WTC11 (cell line): ENCODE data around the gene BMPR1B. TPM values are rescaled to one million over a fixed set of nuclear protein-coding genes. Genes with fewer than 3 reads are reported as not detected.

ENCODE experiments used
- ATAC-seq: fragments of 200-7000 bp; cut with Tn5 transposase; 2 replicates; pipeline ENCODE4 v1.10.0; 2021; ENCODE audit warnings: mild to moderate bottlenecking, moderate library complexity
- CTCF ChIA-PET: fragments of 300-600 bp; sonication (Branson Sonifier 250); formaldehyde crosslinking; loops from one replicate; lab custom pipeline; 2021; ENCODE audit warnings: antibody characterized with exemption; lab: Charles Lee
- POLR2A ChIA-PET: fragments of 350-600 bp; sonication (Branson Sonifier 250); formaldehyde crosslinking; loops from one replicate; lab custom pipeline; 2021; ENCODE audit warnings: antibody characterized with exemption; lab: Charles Lee
- DNase-seq: peaks from one replicate; pipeline ENCODE4 v3.0.0; 2021; ENCODE audit warnings: low spot score
- H3K27ac Mint-ChIP-seq: 2 replicates; pipeline ENCODE4 v1.8.0; 2021; ENCODE audit warnings: mixed read lengths
- H3K27me3 Mint-ChIP-seq: 2 replicates; pipeline ENCODE4 v1.8.0; 2021; ENCODE audit warnings: low read depth, mild to moderate bottlenecking, moderate library complexity, mixed read lengths
- H3K36me3 Mint-ChIP-seq: 2 replicates; pipeline ENCODE4 v1.8.0; 2021; ENCODE audit warnings: mixed read lengths
- H3K4me1 Mint-ChIP-seq: 2 replicates; pipeline ENCODE4 v1.8.0; 2022; ENCODE audit warnings: mixed read lengths
- H3K4me3 Mint-ChIP-seq: 2 replicates; pipeline ENCODE4 v1.8.0; 2021; ENCODE audit warnings: mild to moderate bottlenecking, moderate library complexity, mixed read lengths
- H3K9me3 Mint-ChIP-seq: 2 replicates; pipeline ENCODE4 v1.8.0; 2021; ENCODE audit warnings: mixed read lengths
- ATF2 ChIP-seq: sonication (generic); formaldehyde crosslinking; IDR thresholded peaks from 2 replicates; pipeline ENCODE4 v1.8.1; 2022; ENCODE audit warnings: low read depth, missing genetic modification reagents, borderline replicate concordance
- CDX4 ChIP-seq: fragments of 250-450 bp; sonication (Bioruptor Pico); IDR thresholded peaks from 2 replicates; pipeline ENCODE4 v1.9.0; 2021; ENCODE audit warnings: moderate library complexity, mild to moderate bottlenecking, inconsistent platforms, borderline replicate concordance
- ESRRA ChIP-seq: sonication (generic); formaldehyde crosslinking; IDR thresholded peaks from 2 replicates; pipeline ENCODE4 v1.8.1; 2022; ENCODE audit warnings: mild to moderate bottlenecking, missing genetic modification reagents, borderline replicate concordance
- ETV6 ChIP-seq: sonication (generic); formaldehyde crosslinking; IDR thresholded peaks from 2 replicates; pipeline ENCODE4 v1.8.1; 2022; ENCODE audit warnings: mild to moderate bottlenecking, missing genetic modification reagents
- HMGA2 ChIP-seq: fragments of 250-450 bp; sonication (Bioruptor Pico); IDR thresholded peaks from 2 replicates; pipeline ENCODE4 v1.4.0; 2021; ENCODE audit warnings: mild to moderate bottlenecking, moderate library complexity
- JAZF1 ChIP-seq: fragments of 250-450 bp; sonication (Bioruptor Pico); IDR thresholded peaks from 2 replicates; pipeline ENCODE4 v1.9.0; 2021; ENCODE audit warnings: moderate library complexity, mild to moderate bottlenecking, inconsistent platforms
- NR1H2 ChIP-seq: sonication (generic); formaldehyde crosslinking; IDR thresholded peaks from 2 replicates; pipeline ENCODE4 v1.9.0; 2021; ENCODE audit warnings: mild to moderate bottlenecking, moderate library complexity, missing genetic modification reagents
- NR2C2 ChIP-seq: sonication (generic); formaldehyde crosslinking; IDR thresholded peaks from 2 replicates; pipeline ENCODE4 v1.8.0; 2022; ENCODE audit warnings: mild to moderate bottlenecking, missing genetic modification reagents
- OVOL2 ChIP-seq: fragments of 250-450 bp; sonication (Bioruptor Pico); IDR thresholded peaks from 2 replicates; pipeline ENCODE4 v1.9.0; 2021; ENCODE audit warnings: mild to moderate bottlenecking, borderline replicate concordance
- PRRX2 ChIP-seq: fragments of 250-450 bp; sonication (Bioruptor Pico); IDR thresholded peaks from 2 replicates; pipeline ENCODE4 v1.8.0; 2021; ENCODE audit warnings: mild to moderate bottlenecking
- SMAD3 ChIP-seq: sonication (generic); formaldehyde crosslinking; IDR thresholded peaks from 2 replicates; pipeline ENCODE4 v1.8.0; 2022; ENCODE audit warnings: missing genetic modification reagents, mild to moderate bottlenecking, borderline replicate concordance
- TEAD4 ChIP-seq: sonication (generic); formaldehyde crosslinking; IDR thresholded peaks from 2 replicates; pipeline ENCODE4 v1.8.0; 2022; ENCODE audit warnings: mild to moderate bottlenecking, missing genetic modification reagents
- TP53 ChIP-seq: sonication (generic); formaldehyde crosslinking; IDR thresholded peaks from 2 replicates; pipeline ENCODE4 v1.8.1; 2023; ENCODE audit warnings: mild to moderate bottlenecking, missing genetic modification reagents
- ZNF121 ChIP-seq: sonication (generic); formaldehyde crosslinking; IDR thresholded peaks from 2 replicates; pipeline ENCODE4 v1.8.0; 2023; ENCODE audit warnings: missing genetic modification reagents
- ZNF138 ChIP-seq: sonication (generic); formaldehyde crosslinking; conservative IDR thresholded peaks from 2 replicates; pipeline ENCODE4 v1.8.1; 2022; ENCODE audit warnings: mild to moderate bottlenecking, moderate library complexity, missing genetic modification reagents
- ZNF263 ChIP-seq: sonication (generic); formaldehyde crosslinking; IDR thresholded peaks from 2 replicates; pipeline ENCODE4 v1.8.1; 2022; ENCODE audit warnings: low read depth, mild to moderate bottlenecking, moderate library complexity, missing genetic modification reagents
- total RNA-seq: library from RNA; stranded (reverse); gene quantifications from 3 replicates; pipeline ENCODE4 v1.2.3, GENCODE V29; 2021
- TF ChIP-seq, protein P1 (sequence below): sonication (generic); formaldehyde crosslinking; IDR thresholded peaks from 2 replicates; pipeline ENCODE4 v1.8.0; 2022; ENCODE audit warnings: mild to moderate bottlenecking, missing genetic modification reagents
- TF ChIP-seq, protein P2 (sequence below): fragments of 250-450 bp; sonication (Bioruptor Pico); conservative IDR thresholded peaks from 2 replicates; pipeline ENCODE4 v1.9.0; 2021; ENCODE audit warnings: mild to moderate bottlenecking
- TF ChIP-seq, protein P3 (sequence below): sonication (generic); formaldehyde crosslinking; IDR thresholded peaks from 2 replicates; pipeline ENCODE4 v1.8.1; 2022; ENCODE audit warnings: mild to moderate bottlenecking, missing genetic modification reagents, moderate library complexity, borderline replicate concordance

BMPR1B gene
- total RNA-seq, 1 experiment from 2014 or later, result 0.77 TPM

DNA sequence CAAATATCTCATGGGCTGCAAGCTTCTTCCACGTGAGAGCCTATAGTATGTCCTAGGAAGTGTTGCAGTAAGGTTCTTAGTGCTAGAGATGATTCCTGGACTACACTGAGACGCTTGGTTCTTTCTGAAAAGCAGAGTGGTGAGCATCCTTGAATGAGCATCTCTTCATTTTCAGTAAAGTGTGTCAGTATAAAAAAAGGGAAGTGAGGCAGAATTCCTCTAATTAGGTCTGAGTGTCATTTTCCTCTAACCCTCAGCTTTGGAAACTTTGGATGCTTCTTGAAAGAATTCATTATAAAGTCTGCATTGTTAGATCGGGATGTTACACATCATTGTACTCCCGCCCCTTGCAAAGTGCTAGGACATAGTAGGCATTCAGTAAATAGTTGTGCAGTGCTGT is 5.2 kb downstream of the BMPR1B start:
- no peak for ATAC-seq
- POLR2A ChIA-PET, result no interaction called here
- H3K4me1 Mint-ChIP-seq, result peaks cover 12% of the 10 kb centered on the region; the same call in 1 of the 2 replicates

DNA sequence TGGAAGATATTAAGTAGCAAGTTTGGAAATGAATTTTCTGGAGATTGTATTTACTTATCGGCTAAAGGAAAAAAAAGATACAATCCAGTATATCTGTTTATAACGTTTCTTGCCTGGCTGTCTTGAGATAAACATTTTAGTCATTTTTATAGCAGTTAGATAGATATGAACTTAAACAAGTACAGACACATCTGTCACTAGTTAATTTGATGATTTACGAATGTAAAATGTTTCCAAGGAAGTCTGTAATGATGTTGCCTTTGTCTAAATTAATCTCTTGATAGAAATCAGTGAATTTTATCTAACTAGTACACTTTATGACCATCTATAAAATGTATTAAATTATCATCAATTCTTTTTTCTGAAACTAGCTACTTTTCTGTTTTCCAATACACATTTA is 5.7 kb downstream of the BMPR1B start:
- no peak for DNase-seq
- TF ChIP-seq CDX4 (CRISPR knock-in tag) (no peak), TP53 (no peak), NR2C2 (CRISPR knock-in tag) (no peak), HMGA2 (CRISPR knock-in tag) (no peak), SMAD3 (CRISPR knock-in tag) (no peak), ESRRA (CRISPR knock-in tag) (no peak), OVOL2 (no peak), PRRX2 (CRISPR knock-in tag) (no peak), ZNF138 (no peak)
- TF ChIP-seq, protein P1, sequence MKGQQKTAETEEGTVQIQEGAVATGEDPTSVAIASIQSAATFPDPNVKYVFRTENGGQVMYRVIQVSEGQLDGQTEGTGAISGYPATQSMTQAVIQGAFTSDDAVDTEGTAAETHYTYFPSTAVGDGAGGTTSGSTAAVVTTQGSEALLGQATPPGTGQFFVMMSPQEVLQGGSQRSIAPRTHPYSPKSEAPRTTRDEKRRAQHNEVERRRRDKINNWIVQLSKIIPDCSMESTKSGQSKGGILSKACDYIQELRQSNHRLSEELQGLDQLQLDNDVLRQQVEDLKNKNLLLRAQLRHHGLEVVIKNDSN, result no peak
- TF ChIP-seq, protein P2, sequence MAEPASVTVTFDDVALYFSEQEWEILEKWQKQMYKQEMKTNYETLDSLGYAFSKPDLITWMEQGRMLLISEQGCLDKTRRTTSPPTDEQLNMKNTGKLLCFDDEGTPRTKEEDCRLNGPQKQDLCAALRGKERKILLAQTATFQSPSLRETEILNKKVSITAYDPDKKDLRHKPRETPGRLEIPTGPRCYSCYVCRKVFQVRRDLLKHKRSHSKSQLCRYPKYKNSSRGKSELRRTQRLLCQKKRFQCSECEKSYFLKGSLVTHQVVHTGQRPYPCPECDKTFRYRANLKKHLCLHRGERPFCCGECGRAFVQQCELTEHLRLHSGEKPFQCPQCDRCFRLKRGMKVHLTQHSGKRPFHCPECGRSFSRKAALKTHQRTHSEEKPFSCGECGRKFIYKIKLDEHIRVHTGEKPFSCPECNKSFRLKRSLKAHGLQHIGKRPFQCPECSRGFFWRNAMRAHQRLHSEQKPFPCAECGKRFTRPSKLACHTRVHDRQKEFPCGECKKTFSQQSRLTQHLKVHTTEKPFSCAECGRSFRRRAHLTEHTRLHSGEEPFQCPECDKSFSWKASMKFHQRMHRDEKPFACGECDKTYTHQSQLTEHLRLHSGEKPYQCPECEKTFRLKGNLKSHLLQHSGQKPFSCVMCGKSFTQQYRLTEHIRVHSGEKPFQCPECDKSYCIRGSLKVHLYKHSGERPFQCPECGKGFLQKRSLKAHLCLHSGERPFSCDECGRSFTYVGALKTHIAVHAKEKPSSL, result no peak
- TF ChIP-seq, protein P3, sequence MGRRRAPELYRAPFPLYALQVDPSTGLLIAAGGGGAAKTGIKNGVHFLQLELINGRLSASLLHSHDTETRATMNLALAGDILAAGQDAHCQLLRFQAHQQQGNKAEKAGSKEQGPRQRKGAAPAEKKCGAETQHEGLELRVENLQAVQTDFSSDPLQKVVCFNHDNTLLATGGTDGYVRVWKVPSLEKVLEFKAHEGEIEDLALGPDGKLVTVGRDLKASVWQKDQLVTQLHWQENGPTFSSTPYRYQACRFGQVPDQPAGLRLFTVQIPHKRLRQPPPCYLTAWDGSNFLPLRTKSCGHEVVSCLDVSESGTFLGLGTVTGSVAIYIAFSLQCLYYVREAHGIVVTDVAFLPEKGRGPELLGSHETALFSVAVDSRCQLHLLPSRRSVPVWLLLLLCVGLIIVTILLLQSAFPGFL, result no peak
- Mint-ChIP-seq H3K36me3 (no peaks in the 10 kb centered on the region), H3K27me3 (peaks cover 26% of the 10 kb centered on the region), H3K9me3 (no peaks in the 10 kb centered on the region), H3K27ac (no peak overlapping the region), H3K4me3 (no peak overlapping the region), H3K4me1 (peaks cover 12% of the 10 kb centered on the region; the same call in 1 of the 2 replicates)
- CTCF ChIA-PET, result no interaction called here
- ATAC-seq, result no peak
- POLR2A ChIA-PET, result no interaction called here

More for the DNA sequence above, 5.2 kb downstream of the BMPR1B start:
- CTCF ChIA-PET, result no interaction called here
- Mint-ChIP-seq H3K36me3 (no peaks in the 10 kb centered on the region), H3K27ac (no peak overlapping the region), H3K4me3 (no peak overlapping the region), H3K9me3 (no peaks in the 10 kb centered on the region), H3K27me3 (peaks cover 28% of the 10 kb centered on the region)
- DNase-seq, result no peak
- TF ChIP-seq ZNF263 (CRISPR knock-in tag) (no peak), ETV6 (CRISPR knock-in tag) (no peak), NR1H2 (no peak), TEAD4 (CRISPR knock-in tag) (no peak)
- TF ChIP-seq, all 79 proteins: peak for 0

DNA sequence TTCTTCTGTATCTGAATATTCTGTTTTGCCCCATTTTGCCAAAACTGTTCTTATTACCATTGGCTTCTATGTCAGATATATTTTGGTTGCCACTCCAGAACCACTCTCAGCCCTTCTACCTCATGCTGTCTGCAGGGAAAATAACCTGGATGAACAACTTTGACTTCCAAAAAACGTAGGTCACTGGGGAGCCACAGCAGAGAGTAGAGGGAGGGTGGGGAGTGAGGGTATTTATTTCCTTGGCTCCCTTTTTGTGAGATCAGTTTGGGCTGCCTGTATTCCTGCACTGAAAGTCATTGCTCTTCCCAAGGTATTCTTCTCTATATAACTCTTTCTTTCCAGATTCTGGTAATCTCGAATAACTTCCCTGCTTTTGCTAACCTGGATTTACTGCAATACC is 6.3 kb downstream of the BMPR1B start:
- peaks cover 21% of the 10 kb centered on the region for H3K27me3 Mint-ChIP-seq
- no peak for ATAC-seq
- no peaks in the 10 kb centered on the region for H3K9me3 Mint-ChIP-seq
- no peak for DNase-seq
- H3K4me3 Mint-ChIP-seq, result no peak overlapping the region
- H3K36me3 Mint-ChIP-seq, result no peaks in the 10 kb centered on the region
- H3K4me1 Mint-ChIP-seq, result peaks cover 12% of the 10 kb centered on the region; the same call in 1 of the 2 replicates
- ChIA-PET CTCF (no interaction called here), POLR2A (no interaction called here)
- H3K27ac Mint-ChIP-seq, result no peak overlapping the region
- TF ChIP-seq ATF2, result no peak
- no peak for TF ChIP-seq JAZF1
- TF ChIP-seq ETV6 (CRISPR knock-in tag), result no peak
- TF ChIP-seq ZNF121 (CRISPR knock-in tag), result no peak
- TF ChIP-seq NR1H2, result no peak
- TF ChIP-seq, all 79 proteins: peak for 0
